Activated T-helper 9 cell treated with anti-CD3 and anti-CD28 coated beads, Interleukin-2, amount 50 U/mL, for 16 hours (primary cell): ENCODE measurements around the gene MRPL37.
"Not testable (repeated sequence)": the region's sequence is repeated elsewhere in the genome, so short reads cannot be mapped to it uniquely, and the experiment has no call there.

Source experiments
- DNase-seq: peaks from one replicate; pipeline ENCODE4 v3.0.0-alpha.2; 2020; ENCODE audit warnings: low read depth

Gene MRPL37

GRCh38 chr1:54220004-54220811 lies 20.2 kb downstream of the MRPL37 start:
- DNase-seq = no peak

GRCh38 chr1:54221113-54221834 lies 21.3 kb downstream of the MRPL37 start:
- DNase-seq = no peak

DNA sequence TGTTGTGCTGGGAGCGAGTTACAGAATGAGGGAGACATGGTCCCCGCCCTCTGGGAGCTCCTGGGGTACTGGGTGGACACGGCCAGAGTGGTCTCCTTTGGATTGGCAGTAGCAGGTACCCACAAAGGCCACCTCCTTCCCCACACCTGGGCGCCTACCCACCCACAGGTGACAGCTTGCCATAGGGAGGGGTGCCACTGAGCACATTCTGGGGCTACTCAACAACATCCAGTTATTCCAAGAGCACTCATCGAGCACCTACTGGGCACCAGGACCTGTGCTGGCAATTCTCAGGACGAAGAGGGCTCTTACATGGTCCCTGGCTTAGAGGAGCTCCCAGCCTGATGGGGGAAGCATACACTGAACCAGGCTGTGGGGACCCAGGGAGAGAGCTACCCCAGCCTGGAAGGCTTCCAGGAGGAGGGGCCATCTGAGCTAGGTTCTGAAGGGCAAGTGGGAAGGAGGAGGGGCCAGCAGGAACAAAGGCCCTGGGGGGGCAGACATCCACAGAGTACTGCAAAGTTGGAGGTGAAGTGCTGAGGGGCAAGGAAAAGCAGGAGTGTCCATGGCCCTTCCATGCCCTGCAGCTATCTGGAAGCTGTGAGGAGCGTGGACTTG lies 22.0 kb downstream of the MRPL37 start:
- DNase-seq = no peak

- no peak for DNase-seq
Observed at GRCh38 chr1:54222711-54223110, 22.7 kb downstream of the MRPL37 start.

DNA sequence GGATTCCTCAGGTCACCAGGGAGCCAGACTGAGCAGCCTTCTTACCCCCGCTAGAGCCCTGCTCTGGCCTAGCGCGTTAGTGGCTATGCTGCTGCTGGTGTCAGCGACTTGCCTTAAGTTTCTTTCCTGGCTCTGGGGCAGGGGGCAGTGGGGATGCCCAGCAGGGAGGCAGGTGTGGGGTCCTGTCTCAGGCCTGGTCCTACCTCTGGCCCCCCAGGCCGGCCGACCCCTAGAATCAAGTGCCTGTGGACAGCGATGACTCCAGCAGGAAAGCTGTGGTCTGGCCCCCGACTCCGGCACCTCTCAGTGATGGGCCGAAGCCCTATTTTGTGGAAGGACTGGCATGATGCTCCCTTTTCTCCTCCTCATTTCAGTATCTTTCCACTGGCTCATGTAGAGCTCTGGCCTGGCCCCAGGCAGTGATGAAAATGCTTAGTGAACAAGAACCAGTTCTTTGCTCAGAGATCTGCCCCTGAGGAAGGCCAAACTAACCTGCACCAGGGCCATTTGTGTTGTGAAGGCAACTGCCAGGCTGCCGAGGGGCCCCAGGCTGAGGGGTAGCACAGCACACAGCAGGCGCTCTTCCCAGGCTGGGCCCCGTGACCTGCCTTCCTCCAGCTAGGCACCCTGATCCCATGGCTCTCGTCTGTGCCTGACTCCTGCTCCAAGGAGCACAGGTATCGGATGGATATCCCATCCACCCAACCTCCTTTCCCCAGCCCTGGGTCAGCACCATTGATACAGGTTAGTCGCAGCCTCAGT lies 23.7 kb downstream of the MRPL37 start:
- DNase-seq = no peak

GRCh38 chr1:54224233-54224632 lies 24.3 kb downstream of the MRPL37 start:
- DNase-seq = no peak

GRCh38 chr1:54225378-54225777 lies 25.4 kb downstream of the MRPL37 start:
- no peak for DNase-seq

DNA sequence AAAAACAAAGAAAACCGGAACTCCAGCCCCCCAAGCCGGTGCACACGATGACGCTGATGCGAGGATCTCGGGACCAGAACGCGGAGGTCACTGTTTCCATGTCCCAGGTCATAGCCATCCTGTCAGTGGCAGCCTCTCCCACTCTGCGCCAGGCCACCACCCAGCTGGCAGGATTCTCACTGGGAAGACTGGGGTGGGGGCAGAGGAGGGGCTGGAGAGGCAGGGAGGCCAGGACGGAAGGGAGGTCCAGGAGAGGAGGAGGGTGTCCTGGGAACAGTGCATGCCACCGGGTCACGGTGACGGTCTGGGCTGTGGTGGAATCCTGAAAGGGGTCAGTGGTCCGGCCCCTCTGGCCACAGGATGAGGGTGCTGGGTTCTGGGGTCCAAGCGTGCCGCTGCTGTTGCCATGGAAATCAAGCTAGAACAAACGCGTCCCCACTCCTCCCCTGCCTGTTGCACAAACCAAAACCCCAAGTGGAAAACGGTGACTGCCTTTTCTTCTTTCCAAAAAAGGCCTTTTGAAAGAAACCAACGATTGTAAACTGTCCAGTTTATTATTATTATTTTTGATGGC lies 26.1 kb downstream of the MRPL37 start:
- DNase-seq = no peak

DNA sequence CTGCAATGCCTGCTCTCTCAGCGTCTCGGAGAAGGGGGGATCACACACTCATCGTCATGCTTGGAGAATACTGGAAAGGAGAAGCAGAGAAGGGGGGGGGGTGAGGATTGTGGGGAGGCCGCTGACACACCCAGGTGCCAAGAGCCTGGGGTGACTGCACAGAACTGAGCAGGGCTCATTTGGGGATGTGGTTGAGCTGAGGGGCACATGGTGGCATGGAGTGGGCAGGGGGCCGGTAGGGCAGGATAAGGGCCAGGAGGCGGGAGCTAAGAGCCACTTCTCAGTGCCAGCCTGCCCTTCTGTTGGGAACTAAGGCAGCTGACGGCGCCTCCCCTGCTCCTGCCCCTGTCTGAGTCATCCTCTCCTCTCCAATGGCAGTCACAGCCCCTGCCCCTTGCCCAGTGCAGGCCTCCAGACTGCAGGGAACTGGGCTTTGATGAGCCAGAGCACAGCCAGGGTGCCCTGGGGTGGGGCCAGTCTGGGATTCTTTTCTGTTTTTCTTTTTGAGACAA lies 27.2 kb downstream of the MRPL37 start:
- no peak for DNase-seq

DNA sequence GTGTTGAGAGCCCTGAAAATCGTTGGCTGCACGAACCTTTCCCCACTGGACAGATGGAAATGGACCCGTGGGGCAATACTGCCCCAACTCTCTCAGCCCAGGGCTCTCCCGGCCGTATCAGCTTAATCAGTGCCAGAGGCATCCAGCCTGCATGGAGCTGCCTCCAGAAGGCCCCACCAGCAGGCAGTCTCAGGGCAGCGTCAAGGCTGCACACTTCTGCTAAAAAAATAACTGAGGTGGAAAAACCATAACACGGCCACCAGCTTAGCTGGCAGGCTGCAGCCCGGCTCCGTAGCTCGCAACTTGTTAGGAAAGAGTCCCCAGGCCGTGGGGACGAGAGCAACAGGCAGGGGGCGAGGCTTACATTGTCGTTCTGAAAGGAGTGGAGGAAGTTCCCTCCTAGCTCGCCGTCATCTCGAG lies 27.9 kb downstream of the MRPL37 start:
- DNase-seq = no peak

- DNase-seq = no peak
Observed at GRCh38 chr1:54228638-54229079, 28.7 kb downstream of the MRPL37 start.

- peak; percentile 12 for DNase-seq
Observed at GRCh38 chr1:54229281-54229891, 29.4 kb downstream of the MRPL37 start.

- peak; percentile 35 for DNase-seq
Observed at GRCh38 chr1:54230507-54231339, 30.8 kb downstream of the MRPL37 start.

DNA sequence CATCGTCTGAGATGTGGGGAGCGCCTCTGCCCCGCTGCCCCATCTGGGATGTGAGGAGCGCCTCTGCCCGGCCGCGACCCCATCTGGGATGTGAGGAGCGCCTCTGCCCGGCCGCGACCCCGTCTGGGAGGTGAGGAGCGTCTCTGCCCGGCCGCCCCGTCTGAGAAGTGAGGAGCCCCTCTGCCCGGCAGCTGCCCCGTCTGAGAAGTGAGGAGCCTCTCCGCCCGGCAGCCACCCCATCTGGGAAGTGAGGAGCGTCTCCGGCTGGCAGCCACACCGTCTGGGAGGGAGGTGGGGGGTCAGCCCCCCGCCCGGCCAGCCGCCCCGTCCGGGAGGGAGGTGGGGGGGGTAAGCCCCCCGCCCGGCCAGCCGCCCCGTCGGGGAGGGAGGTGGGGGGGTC lies 33.2 kb downstream of the MRPL37 start:
- not testable (repeated sequence) for DNase-seq

GRCh38 chr1:54234284-54234683 lies 34.3 kb downstream of the MRPL37 start:
- no peak for DNase-seq

DNA sequence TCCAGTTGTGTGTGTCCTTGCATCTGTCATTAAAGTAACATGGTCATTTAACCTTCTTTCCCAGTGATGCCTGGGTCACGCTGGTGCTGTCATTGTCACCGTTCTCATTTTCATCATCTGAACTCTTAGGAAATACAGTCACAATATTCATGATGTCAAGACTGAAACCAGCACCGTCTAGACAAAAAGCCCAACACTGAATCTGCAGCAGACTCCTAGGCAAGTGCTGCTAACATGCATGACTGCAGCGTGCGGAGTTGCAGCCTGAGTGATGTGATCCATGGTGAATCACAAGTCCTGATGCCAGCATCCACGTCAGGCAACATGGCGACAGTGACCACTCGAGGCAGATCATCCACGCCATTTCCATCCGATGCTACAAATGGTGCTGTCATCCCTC lies 37.6 kb downstream of the MRPL37 start:
- DNase-seq = no peak

DNA sequence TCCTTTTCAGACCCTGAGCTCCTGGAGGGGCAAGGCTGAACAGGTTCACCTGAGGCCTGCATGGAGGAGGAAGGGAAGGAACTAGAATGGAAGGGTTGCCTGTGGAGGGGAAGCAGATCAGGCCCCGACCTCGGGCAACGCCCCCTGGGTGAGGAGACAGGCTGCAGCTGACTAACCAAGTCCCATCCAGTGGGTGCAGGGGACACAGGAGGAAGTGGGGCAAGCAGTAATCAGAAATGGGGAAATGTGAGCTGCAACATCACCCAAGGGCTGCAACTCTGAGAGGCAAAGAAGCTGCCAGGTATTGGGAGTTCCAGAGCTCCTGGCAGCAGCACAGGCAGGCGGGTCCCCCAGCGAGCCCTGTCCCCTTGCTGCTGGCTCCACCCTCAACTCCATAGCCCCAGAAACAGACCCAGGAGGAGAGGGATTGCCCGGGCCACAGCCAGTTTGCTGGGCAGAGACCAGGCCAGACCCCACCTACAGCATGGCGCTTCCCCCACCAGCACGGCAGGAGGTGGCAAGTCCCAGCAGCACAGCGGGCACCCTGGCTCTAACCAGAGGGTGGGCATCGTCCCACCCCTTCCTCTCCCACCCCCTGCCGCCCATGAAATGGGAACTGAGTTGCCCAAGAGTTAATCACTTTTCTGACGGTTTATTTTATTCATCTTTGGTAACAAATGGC lies 38.5 kb downstream of the MRPL37 start:
- DNase-seq = no peak

DNA sequence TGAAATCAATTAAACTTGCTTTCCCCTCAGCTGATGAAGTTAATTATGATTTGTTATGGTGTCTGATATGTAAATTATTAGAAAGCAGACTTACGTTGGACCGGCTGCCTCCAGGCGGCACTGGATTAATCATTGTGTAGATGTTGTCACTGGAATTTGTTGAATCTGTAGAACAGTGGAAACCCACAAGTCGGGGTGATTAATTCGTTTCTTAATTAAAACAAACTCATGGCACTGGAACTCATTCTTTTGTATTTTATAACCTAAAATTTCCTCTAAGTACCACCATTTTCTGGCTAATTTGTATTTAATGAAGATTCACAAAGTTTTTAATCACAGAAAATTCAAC lies 39.0 kb downstream of the MRPL37 start:
- DNase-seq = no peak

DNA sequence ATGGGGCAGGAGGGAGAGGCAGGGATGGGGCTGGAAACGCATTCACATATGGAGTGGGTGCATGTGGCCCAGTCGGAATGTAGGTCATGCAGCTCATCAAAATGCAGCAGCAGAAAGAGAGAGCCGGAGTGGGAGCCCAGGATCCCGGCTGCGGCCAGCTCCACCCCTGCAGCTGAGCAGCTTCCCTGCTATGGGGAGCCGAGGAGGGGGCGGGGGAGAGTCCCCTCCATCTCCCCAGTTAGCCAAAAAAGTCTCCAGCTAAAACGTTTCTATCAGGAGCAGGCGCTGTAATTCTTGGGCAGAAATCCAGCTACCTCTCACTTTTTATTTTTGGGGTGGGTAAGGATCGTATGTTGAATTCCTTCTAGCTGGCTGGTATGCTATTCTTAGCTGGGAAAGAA lies 39.7 kb downstream of the MRPL37 start:
- DNase-seq = no peak
